GM23338 (cell line): ENCODE measurements around the gene SPTB. TPM values are rescaled to one million over a fixed set of nuclear protein-coding genes. Genes with fewer than 3 reads are reported as not detected.

Experiments
- ATAC-seq: fragments of 200-7000 bp; cut with Tn5 transposase; 3 replicates; pipeline ENCODE4 v1.9.1; 2020
- DNase-seq: peaks from one replicate; pipeline ENCODE4 v3.0.0-alpha.2; 2015; ENCODE audit warnings: low spot score
- H2AFZ ChIP-seq: fragments of 200-600 bp; sonication (generic); 2 replicates; pipeline ENCODE4 v1.8.0; 2016; ENCODE audit warnings: antibody characterized with exemption, mild to moderate bottlenecking, moderate library complexity
- H3F3A ChIP-seq: fragments of 200-600 bp; sonication (generic); replicated peaks from 2 replicates; pipeline ENCODE4 v1.8.0; 2017; ENCODE audit warnings: antibody characterized with exemption, mixed run types, low read depth
- H3K27ac ChIP-seq: fragments of 200-600 bp; sonication (generic); 2 replicates; pipeline ENCODE4 v1.6.1; 2016; ENCODE audit warnings: low read depth
- H3K27me3 ChIP-seq: fragments of 200-600 bp; sonication (generic); 2 replicates; pipeline ENCODE4 v1.8.0; 2016; ENCODE audit warnings: mild to moderate bottlenecking, mixed run types, moderate library complexity; ENCODE audit not compliant: insufficient read depth
- H3K36me3 ChIP-seq: fragments of 200-600 bp; sonication (generic); 2 replicates; pipeline ENCODE4 v1.8.0; 2016; ENCODE audit warnings: mild to moderate bottlenecking; ENCODE audit not compliant: insufficient read depth
- H3K4me1 ChIP-seq: fragments of 200-600 bp; sonication (generic); 2 replicates; pipeline ENCODE4 v1.8.0; 2016; ENCODE audit warnings: mild to moderate bottlenecking, moderate library complexity; ENCODE audit not compliant: insufficient read depth
- H3K4me2 ChIP-seq: fragments of 200-600 bp; sonication (generic); 2 replicates; pipeline ENCODE4 v1.7.1; 2017; ENCODE audit warnings: mixed run types
- H3K4me3 ChIP-seq: fragments of 200-600 bp; sonication (generic); 2 replicates; pipeline ENCODE4 v1.6.1; 2016; ENCODE audit warnings: mixed run types
- H3K79me2 ChIP-seq: fragments of 200-600 bp; sonication (generic); replicated peaks from 2 replicates; pipeline ENCODE4 v1.8.0; 2017; ENCODE audit warnings: mild to moderate bottlenecking; ENCODE audit not compliant: insufficient read depth
- H3K9me2 ChIP-seq: fragments of 200-600 bp; sonication (generic); 2 replicates; pipeline ENCODE4 v1.8.0; 2017; ENCODE audit not compliant: insufficient read depth
- H4K20me1 ChIP-seq: fragments of 200-600 bp; sonication (generic); replicated peaks from 2 replicates; pipeline ENCODE4 v1.8.0; 2017; ENCODE audit warnings: mild to moderate bottlenecking; ENCODE audit not compliant: insufficient read depth
- H3K27ac Mint-ChIP-seq: 2 replicates; pipeline ENCODE4 v1.8.0; 2020; ENCODE audit warnings: inconsistent platforms, mild to moderate bottlenecking, moderate library complexity, mixed read lengths
- H3K27me3 Mint-ChIP-seq: 3 replicates; pipeline ENCODE4 v1.8.0; 2022; ENCODE audit warnings: low read depth, mild to moderate bottlenecking, moderate library complexity, mixed read lengths, inconsistent platforms; ENCODE audit not compliant: insufficient read depth, poor library complexity
- H3K36me3 Mint-ChIP-seq: 3 replicates; pipeline ENCODE4 v1.8.0; 2021; ENCODE audit warnings: low read depth, mild to moderate bottlenecking, inconsistent platforms, moderate library complexity, mixed read lengths
- H3K4me1 Mint-ChIP-seq: 3 replicates; pipeline ENCODE4 v1.8.0; 2020; ENCODE audit warnings: mild to moderate bottlenecking, inconsistent platforms, mixed read lengths
- H3K4me3 Mint-ChIP-seq: 3 replicates; pipeline ENCODE4 v1.8.0; 2021; ENCODE audit warnings: moderate library complexity, mild to moderate bottlenecking, inconsistent platforms, mixed read lengths
- H3K9me3 Mint-ChIP-seq: 3 replicates; pipeline ENCODE4 v1.8.0; 2020; ENCODE audit warnings: moderate library complexity, mild to moderate bottlenecking, inconsistent platforms, mixed read lengths
- EZH2phosphoT487 ChIP-seq: fragments of 200-600 bp; sonication (generic); IDR thresholded peaks from one replicate; pipeline ENCODE4 v1.8.1; 2018; ENCODE audit warnings: antibody characterized with exemption; ENCODE audit not compliant: unreplicated experiment
- JUNB ChIP-seq: IDR thresholded peaks from one replicate; pipeline ENCODE4 v1.6.1; 2016; ENCODE audit warnings: antibody characterized with exemption; ENCODE audit not compliant: unreplicated experiment
- NANOG ChIP-seq: IDR thresholded peaks from 2 replicates; pipeline ENCODE4 v1.6.1; 2016; ENCODE audit warnings: antibody characterized with exemption, borderline replicate concordance
- POLR2AphosphoS5 ChIP-seq: IDR thresholded peaks from 2 replicates; pipeline ENCODE4 v1.6.1; 2016; ENCODE audit warnings: antibody characterized with exemption, low read depth
- ZNF114 ChIP-seq: fragments of 250-450 bp; sonication (Bioruptor Pico); IDR thresholded peaks from 2 replicates; pipeline ENCODE4 v1.5.0; 2020; ENCODE audit warnings: mild to moderate bottlenecking, moderate library complexity
- ZNF331 ChIP-seq: fragments of 250-450 bp; sonication (Bioruptor Pico); IDR thresholded peaks from 2 replicates; pipeline ENCODE4 v1.5.0; 2020; ENCODE audit warnings: low read depth, mild to moderate bottlenecking, moderate library complexity
- polyA plus RNA-seq: library from polyadenylated mRNA; unstranded; fragments of >200 nt; fragmentation: Nextera tagmentation; extraction: Ambion mirVana; gene quantifications from 2 replicates; pipeline ENCODE4 v1.2.1, GENCODE V29; 2016
- total RNA-seq: library from RNA; depleted of rRNA; stranded (reverse); fragments of >200 nt; shearing (Covaris generic); gene quantifications from 2 replicates; pipeline ENCODE4 v1.2.3, GENCODE V29; 2014
- TF ChIP-seq, protein P1 (sequence below): fragments of 250-450 bp; sonication (Bioruptor Pico); IDR thresholded peaks from 2 replicates; pipeline ENCODE4 v1.5.0; 2020; ENCODE audit warnings: mild to moderate bottlenecking, moderate library complexity
- TF ChIP-seq, protein P2 (sequence below): IDR thresholded peaks from one replicate; pipeline ENCODE4 v1.6.1; 2018; ENCODE audit warnings: antibody characterized with exemption; ENCODE audit not compliant: unreplicated experiment
- TF ChIP-seq, protein P3 (sequence below), 2 experiments: fragments of 200-600 bp in 1 of 2; sonication (generic) in 1 of 2; conservative IDR thresholded peaks; 2 replicates each; pipeline versions ENCODE4 v1.5.1 to v1.6.1; 2016 to 2017; ENCODE audit warnings: antibody characterized with exemption in 2 of 2, low read depth in 2 of 2, mild to moderate bottlenecking in 2 of 2, moderate library complexity in 1 of 2

SPTB gene
- total and polyA plus RNA-seq, 2 experiments from 2014 or later = 1.1 to 1.9 TPM

DNA sequence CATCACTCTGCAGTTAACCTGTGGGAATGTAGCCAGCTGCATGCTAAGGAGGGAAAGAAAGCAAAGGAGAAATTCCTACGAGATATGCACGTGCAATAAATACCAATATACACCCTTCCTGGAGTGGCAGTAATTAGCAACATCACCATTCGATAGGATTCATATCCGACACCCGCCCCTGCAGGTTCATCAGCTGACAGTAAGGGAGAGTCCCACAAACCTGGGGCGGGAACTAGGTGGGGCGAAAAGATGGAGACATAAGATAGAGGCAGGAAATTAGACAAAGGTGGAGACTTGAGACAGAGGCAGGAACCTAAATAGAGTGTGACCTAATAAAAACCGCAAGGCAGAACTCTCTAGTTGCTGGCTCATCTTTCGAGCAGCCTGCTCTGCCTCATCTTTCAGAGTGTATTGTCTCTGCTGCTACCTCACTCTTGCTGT, 123.9 kb downstream of the SPTB start (continued):
- TF ChIP-seq, protein P1, sequence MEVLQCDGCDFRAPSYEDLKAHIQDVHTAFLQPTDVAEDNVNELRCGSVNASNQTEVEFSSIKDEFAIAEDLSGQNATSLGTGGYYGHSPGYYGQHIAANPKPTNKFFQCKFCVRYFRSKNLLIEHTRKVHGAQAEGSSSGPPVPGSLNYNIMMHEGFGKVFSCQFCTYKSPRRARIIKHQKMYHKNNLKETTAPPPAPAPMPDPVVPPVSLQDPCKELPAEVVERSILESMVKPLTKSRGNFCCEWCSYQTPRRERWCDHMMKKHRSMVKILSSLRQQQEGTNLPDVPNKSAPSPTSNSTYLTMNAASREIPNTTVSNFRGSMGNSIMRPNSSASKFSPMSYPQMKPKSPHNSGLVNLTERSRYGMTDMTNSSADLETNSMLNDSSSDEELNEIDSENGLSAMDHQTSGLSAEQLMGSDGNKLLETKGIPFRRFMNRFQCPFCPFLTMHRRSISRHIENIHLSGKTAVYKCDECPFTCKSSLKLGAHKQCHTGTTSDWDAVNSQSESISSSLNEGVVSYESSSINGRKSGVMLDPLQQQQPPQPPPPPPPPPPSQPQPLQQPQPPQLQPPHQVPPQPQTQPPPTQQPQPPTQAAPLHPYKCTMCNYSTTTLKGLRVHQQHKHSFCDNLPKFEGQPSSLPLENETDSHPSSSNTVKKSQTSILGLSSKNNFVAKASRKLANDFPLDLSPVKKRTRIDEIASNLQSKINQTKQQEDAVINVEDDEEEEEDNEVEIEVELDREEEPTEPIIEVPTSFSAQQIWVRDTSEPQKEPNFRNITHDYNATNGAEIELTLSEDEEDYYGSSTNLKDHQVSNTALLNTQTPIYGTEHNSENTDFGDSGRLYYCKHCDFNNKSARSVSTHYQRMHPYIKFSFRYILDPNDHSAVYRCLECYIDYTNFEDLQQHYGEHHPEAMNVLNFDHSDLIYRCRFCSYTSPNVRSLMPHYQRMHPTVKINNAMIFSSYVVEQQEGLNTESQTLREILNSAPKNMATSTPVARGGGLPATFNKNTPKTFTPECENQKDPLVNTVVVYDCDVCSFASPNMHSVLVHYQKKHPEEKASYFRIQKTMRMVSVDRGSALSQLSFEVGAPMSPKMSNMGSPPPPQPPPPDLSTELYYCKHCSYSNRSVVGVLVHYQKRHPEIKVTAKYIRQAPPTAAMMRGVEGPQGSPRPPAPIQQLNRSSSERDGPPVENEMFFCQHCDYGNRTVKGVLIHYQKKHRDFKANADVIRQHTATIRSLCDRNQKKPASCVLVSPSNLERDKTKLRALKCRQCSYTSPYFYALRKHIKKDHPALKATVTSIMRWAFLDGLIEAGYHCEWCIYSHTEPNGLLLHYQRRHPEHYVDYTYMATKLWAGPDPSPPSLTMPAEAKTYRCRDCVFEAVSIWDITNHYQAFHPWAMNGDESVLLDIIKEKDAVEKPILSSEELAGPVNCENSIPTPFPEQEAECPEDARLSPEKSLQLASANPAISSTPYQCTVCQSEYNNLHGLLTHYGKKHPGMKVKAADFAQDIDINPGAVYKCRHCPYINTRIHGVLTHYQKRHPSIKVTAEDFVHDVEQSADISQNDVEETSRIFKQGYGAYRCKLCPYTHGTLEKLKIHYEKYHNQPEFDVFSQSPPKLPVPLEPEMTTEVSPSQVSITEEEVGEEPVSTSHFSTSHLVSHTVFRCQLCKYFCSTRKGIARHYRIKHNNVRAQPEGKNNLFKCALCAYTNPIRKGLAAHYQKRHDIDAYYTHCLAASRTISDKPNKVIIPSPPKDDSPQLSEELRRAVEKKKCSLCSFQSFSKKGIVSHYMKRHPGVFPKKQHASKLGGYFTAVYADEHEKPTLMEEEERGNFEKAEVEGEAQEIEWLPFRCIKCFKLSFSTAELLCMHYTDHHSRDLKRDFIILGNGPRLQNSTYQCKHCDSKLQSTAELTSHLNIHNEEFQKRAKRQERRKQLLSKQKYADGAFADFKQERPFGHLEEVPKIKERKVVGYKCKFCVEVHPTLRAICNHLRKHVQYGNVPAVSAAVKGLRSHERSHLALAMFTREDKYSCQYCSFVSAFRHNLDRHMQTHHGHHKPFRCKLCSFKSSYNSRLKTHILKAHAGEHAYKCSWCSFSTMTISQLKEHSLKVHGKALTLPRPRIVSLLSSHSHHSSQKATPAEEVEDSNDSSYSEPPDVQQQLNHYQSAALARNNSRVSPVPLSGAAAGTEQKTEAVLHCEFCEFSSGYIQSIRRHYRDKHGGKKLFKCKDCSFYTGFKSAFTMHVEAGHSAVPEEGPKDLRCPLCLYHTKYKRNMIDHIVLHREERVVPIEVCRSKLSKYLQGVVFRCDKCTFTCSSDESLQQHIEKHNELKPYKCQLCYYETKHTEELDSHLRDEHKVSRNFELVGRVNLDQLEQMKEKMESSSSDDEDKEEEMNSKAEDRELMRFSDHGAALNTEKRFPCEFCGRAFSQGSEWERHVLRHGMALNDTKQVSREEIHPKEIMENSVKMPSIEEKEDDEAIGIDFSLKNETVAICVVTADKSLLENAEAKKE = no peak
- TF ChIP-seq POLR2AphosphoS5 (no peak), JUNB (no peak), ZNF114 (CRISPR knock-in tag) (no peak)
- TF ChIP-seq, protein P2, sequence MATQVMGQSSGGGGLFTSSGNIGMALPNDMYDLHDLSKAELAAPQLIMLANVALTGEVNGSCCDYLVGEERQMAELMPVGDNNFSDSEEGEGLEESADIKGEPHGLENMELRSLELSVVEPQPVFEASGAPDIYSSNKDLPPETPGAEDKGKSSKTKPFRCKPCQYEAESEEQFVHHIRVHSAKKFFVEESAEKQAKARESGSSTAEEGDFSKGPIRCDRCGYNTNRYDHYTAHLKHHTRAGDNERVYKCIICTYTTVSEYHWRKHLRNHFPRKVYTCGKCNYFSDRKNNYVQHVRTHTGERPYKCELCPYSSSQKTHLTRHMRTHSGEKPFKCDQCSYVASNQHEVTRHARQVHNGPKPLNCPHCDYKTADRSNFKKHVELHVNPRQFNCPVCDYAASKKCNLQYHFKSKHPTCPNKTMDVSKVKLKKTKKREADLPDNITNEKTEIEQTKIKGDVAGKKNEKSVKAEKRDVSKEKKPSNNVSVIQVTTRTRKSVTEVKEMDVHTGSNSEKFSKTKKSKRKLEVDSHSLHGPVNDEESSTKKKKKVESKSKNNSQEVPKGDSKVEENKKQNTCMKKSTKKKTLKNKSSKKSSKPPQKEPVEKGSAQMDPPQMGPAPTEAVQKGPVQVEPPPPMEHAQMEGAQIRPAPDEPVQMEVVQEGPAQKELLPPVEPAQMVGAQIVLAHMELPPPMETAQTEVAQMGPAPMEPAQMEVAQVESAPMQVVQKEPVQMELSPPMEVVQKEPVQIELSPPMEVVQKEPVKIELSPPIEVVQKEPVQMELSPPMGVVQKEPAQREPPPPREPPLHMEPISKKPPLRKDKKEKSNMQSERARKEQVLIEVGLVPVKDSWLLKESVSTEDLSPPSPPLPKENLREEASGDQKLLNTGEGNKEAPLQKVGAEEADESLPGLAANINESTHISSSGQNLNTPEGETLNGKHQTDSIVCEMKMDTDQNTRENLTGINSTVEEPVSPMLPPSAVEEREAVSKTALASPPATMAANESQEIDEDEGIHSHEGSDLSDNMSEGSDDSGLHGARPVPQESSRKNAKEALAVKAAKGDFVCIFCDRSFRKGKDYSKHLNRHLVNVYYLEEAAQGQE = no peak

DNA sequence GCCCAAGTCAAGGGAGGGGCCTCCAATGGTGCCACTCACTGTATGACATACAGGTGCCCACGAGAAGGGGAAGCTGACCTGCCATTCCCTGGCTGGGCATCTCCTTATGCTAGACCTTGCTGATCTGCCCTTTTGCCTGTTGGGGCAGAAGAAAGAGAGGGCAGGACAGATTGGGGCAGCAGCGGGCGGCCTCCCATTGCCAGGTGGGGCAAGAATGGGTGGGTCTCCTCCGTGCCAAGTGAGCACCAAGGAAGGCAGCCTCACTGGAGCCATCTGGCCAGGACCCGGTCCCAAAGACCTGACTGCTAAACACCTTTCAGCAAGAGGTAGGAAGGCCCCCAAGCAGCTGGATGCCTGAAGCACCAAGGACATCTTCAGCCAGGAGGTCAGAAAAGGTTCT, 125.0 kb downstream of the SPTB start:
- no peaks in the 10 kb centered on the region for H3K9me2 ChIP-seq
- Mint-ChIP-seq H3K9me3 (peaks cover 7% of the 10 kb centered on the region; the same call in 2 of the 3 replicates), H3K4me3 (no peak overlapping the region), H3K27me3 (peaks cover 35% of the 10 kb centered on the region), H3K4me1 (peaks cover 17% of the 10 kb centered on the region), H3K36me3 (peaks cover 10% of the 10 kb centered on the region), H3K27ac (no peak overlapping the region)
- no peak overlapping the region for H2AFZ ChIP-seq
- H3K4me3 ChIP-seq = no peak overlapping the region
- ATAC-seq = no peak
- no peak overlapping the region for H3K27ac ChIP-seq
- H3K36me3 ChIP-seq = no peaks in the 10 kb centered on the region
- H3K4me1 ChIP-seq = peaks cover 18% of the 10 kb centered on the region
- DNase-seq = no peak
- H3F3A ChIP-seq = no peaks in the 10 kb centered on the region
- H4K20me1 ChIP-seq = no peaks in the 10 kb centered on the region
- H3K79me2 ChIP-seq = no peaks in the 10 kb centered on the region
- TF ChIP-seq ZNF114 (CRISPR knock-in tag) (no peak), NANOG (no peak), ZNF331 (no peak), EZH2phosphoT487 (no peak), POLR2AphosphoS5 (no peak)
- TF ChIP-seq, protein P3, sequence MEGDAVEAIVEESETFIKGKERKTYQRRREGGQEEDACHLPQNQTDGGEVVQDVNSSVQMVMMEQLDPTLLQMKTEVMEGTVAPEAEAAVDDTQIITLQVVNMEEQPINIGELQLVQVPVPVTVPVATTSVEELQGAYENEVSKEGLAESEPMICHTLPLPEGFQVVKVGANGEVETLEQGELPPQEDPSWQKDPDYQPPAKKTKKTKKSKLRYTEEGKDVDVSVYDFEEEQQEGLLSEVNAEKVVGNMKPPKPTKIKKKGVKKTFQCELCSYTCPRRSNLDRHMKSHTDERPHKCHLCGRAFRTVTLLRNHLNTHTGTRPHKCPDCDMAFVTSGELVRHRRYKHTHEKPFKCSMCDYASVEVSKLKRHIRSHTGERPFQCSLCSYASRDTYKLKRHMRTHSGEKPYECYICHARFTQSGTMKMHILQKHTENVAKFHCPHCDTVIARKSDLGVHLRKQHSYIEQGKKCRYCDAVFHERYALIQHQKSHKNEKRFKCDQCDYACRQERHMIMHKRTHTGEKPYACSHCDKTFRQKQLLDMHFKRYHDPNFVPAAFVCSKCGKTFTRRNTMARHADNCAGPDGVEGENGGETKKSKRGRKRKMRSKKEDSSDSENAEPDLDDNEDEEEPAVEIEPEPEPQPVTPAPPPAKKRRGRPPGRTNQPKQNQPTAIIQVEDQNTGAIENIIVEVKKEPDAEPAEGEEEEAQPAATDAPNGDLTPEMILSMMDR (conservative IDR thresholded peaks at IDR 0.05; ENCODE audit: low read depth in 2 of 2) = no peak
- H3K4me2 ChIP-seq = no peak overlapping the region
- H3K27me3 ChIP-seq = no peaks in the 10 kb centered on the region
